PFSK-1 (cell line): ENCODE measurements around the gene VAV2.

ENCODE experiments used
- FOXP2 ChIP-seq: optimal IDR thresholded peaks from 2 replicates; pipeline ENCODE3; 2011; ENCODE audit warnings: borderline replicate concordance, control low read depth, inconsistent platforms; ENCODE audit not compliant: insufficient read depth; ENCODE audit errors: extremely low read length, extremely low read depth
- POLR2AphosphoS5 ChIP-seq: IDR thresholded peaks from 2 replicates; pipeline ENCODE4 v1.6.1; 2012; ENCODE audit warnings: low read depth, mild to moderate bottlenecking, control low read depth, low read length, moderate library complexity
- REST ChIP-seq, 2 experiments: IDR thresholded peaks; 2 replicates each; pipeline versions ENCODE4 v1.6.1 to v1.8.0; 2011 to 2012; ENCODE audit warnings: low read depth in 2 of 2, low read length in 2 of 2, control low read depth in 1 of 2, inconsistent platforms in 1 of 2, mild to moderate bottlenecking in 1 of 2, moderate library complexity in 1 of 2; ENCODE audit not compliant: insufficient read depth in 1 of 2
- SIN3A ChIP-seq: IDR thresholded peaks from 2 replicates; pipeline ENCODE4 v1.6.1; 2012; ENCODE audit warnings: mild to moderate bottlenecking, low read length, moderate library complexity, borderline replicate concordance; ENCODE audit not compliant: insufficient read depth
- TAF1 ChIP-seq: IDR thresholded peaks from 2 replicates; pipeline ENCODE4 v1.6.1; 2012; ENCODE audit warnings: low read length, control low read depth, borderline replicate concordance; ENCODE audit not compliant: insufficient read depth

VAV2 gene

GRCh38 chr9:133844881-133845410 is 147.2 kb downstream of the VAV2 start:
- TF ChIP-seq REST (IDR thresholded peaks at IDR 0.05; ENCODE audit: insufficient read depth in 1 of 2, low read depth in 2 of 2, low read length in 2 of 2) (no peak), FOXP2 (no peak), TAF1 (no peak), SIN3A (no peak), POLR2AphosphoS5 (no peak)

GRCh38 chr9:133844398-133844784 is 147.7 kb downstream of the VAV2 start:
- TF ChIP-seq POLR2AphosphoS5 = no peak
- no peak for TF ChIP-seq FOXP2
- no peak for TF ChIP-seq SIN3A
- no peak for TF ChIP-seq REST (IDR thresholded peaks at IDR 0.05; ENCODE audit: insufficient read depth in 1 of 2, low read depth in 2 of 2, low read length in 2 of 2)

- no peak for TF ChIP-seq FOXP2
- TF ChIP-seq POLR2AphosphoS5 = no peak
- TF ChIP-seq REST (IDR thresholded peaks at IDR 0.05; ENCODE audit: insufficient read depth in 1 of 2, low read depth in 2 of 2, low read length in 2 of 2) = no peak
- TF ChIP-seq SIN3A = no peak
- TF ChIP-seq TAF1 = no peak
These were observed 148.2 kb downstream of the VAV2 start for GRCh38 chr9:133843751-133844397.

GRCh38 chr9:133843250-133843649 is 148.9 kb downstream of the VAV2 start:
- no peak for TF ChIP-seq POLR2AphosphoS5
- no peak for TF ChIP-seq FOXP2
- TF ChIP-seq TAF1 = no peak
- no peak for TF ChIP-seq REST (IDR thresholded peaks at IDR 0.05; ENCODE audit: insufficient read depth in 1 of 2, low read depth in 2 of 2, low read length in 2 of 2)
- TF ChIP-seq SIN3A = no peak
